Measurements from ENCODE around the gene FRMD5. TPM values are rescaled to one million over a fixed set of nuclear protein-coding genes. Genes with fewer than 3 reads are reported as not detected.

The FRMD5 gene
- polyA plus RNA-seq, 4 donors = 0.49 to 1.1 (median 0.81) TPM; not detected in 1

- H3K36me3 ChIP-seq (ENCODE audit: control insufficient read depth in 3 of 3, insufficient read depth in 2 of 3, low read depth in 1 of 3, low read length in 3 of 3) = no peaks in the 10 kb centered on the region
- H3K27me3 ChIP-seq (ENCODE audit: control insufficient read depth in 3 of 3, insufficient read depth in 3 of 3, low read length in 3 of 3) = peaks cover 0 to 2% (median 0%) of the 10 kb centered on the region in 3 donors
- no peak for DNase-seq
- WGBS, 3 donors = 84 to 98% (median 88%) methylated on average over 1 of the region's 1 CpG
- no peak overlapping the region for H3K27ac ChIP-seq (ENCODE audit: low read depth in 1 of 3, low read length in 2 of 3)
- H3K9me3 ChIP-seq (ENCODE audit: control insufficient read depth in 2 of 2, insufficient read depth in 1 of 2, low read depth in 1 of 2, low read length in 1 of 2) = no peaks in the 10 kb centered on the region
- no peak overlapping the region for H3K4me3 ChIP-seq (ENCODE audit: low read depth in 1 of 3, low read length in 3 of 3)
- no peak for FAIRE-seq
- H3K4me1 ChIP-seq (ENCODE audit: control insufficient read depth in 3 of 3, insufficient read depth in 2 of 3, low read depth in 1 of 3, low read length in 2 of 3) = no peaks in the 10 kb centered on the region
Observed at GRCh38 chr15:43948691-43949325, 246.3 kb downstream of the FRMD5 start.

DNA sequence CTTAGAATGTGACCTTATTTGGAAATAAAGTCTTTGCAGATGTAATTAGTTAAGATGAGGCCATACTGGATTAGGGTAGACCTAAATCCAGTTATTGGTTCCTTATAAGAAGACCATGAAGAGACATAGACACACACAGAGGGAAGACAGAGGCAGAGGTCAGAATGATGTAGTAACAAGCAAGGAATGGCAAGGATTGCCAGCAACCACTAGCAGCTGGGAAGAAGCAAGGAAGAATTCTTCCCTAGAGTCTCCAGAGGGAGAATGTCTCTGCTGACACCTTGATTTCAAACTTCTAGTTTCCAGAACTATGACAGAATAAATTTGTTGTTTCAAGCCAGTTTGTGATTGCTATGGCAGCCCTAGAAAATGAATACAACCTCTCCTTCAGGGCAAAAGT is 251.6 kb downstream of the FRMD5 start:
- H3K27me3 ChIP-seq (ENCODE audit: control insufficient read depth in 3 of 3, insufficient read depth in 3 of 3, low read length in 3 of 3) = no peaks in the 10 kb centered on the region
- H3K9me3 ChIP-seq (ENCODE audit: control insufficient read depth in 2 of 2, insufficient read depth in 1 of 2, low read depth in 1 of 2, low read length in 1 of 2) = no peaks in the 10 kb centered on the region
- no peak for FAIRE-seq
- H3K36me3 ChIP-seq (ENCODE audit: control insufficient read depth in 3 of 3, insufficient read depth in 2 of 3, low read depth in 1 of 3, low read length in 3 of 3) = no peaks in the 10 kb centered on the region
- H3K27ac ChIP-seq (ENCODE audit: low read depth in 1 of 3, low read length in 2 of 3) = no peak overlapping the region
- no peaks in the 10 kb centered on the region for H3K4me1 ChIP-seq (ENCODE audit: control insufficient read depth in 3 of 3, insufficient read depth in 2 of 3, low read depth in 1 of 3, low read length in 2 of 3)
- no peak for DNase-seq
- no peak overlapping the region for H3K4me3 ChIP-seq (ENCODE audit: low read depth in 1 of 3, low read length in 3 of 3)

- 84 to 96% (median 95%) methylated on average over 1 of the region's 1 CpG for WGBS, 3 donors
- no peak overlapping the region for H3K4me3 ChIP-seq (ENCODE audit: low read depth in 1 of 3, low read length in 3 of 3)
- no peak for DNase-seq
- H3K4me1 ChIP-seq (ENCODE audit: control insufficient read depth in 3 of 3, insufficient read depth in 2 of 3, low read depth in 1 of 3, low read length in 2 of 3) = no peaks in the 10 kb centered on the region
- FAIRE-seq = no peak
- H3K36me3 ChIP-seq (ENCODE audit: control insufficient read depth in 3 of 3, insufficient read depth in 2 of 3, low read depth in 1 of 3, low read length in 3 of 3) = no peaks in the 10 kb centered on the region
- no peaks in the 10 kb centered on the region for H3K9me3 ChIP-seq (ENCODE audit: control insufficient read depth in 2 of 2, insufficient read depth in 1 of 2, low read depth in 1 of 2, low read length in 1 of 2)
- no peaks in the 10 kb centered on the region for H3K27me3 ChIP-seq (ENCODE audit: control insufficient read depth in 3 of 3, insufficient read depth in 3 of 3, low read length in 3 of 3)
- H3K27ac ChIP-seq (ENCODE audit: low read depth in 1 of 3, low read length in 2 of 3) = no peak overlapping the region
Observed at GRCh38 chr15:43942194-43942593, 252.9 kb downstream of the FRMD5 start.

GRCh38 chr15:43941555-43941954 is 253.5 kb downstream of the FRMD5 start:
- DNase-seq (no peak), FAIRE-seq (no peak)
- H3K4me1 ChIP-seq (ENCODE audit: control insufficient read depth in 3 of 3, insufficient read depth in 2 of 3, low read depth in 1 of 3, low read length in 2 of 3) = no peaks in the 10 kb centered on the region
- no peaks in the 10 kb centered on the region for H3K27me3 ChIP-seq (ENCODE audit: control insufficient read depth in 3 of 3, insufficient read depth in 3 of 3, low read length in 3 of 3)
- no peak overlapping the region for H3K27ac ChIP-seq (ENCODE audit: low read depth in 1 of 3, low read length in 2 of 3)
- no peaks in the 10 kb centered on the region for H3K36me3 ChIP-seq (ENCODE audit: control insufficient read depth in 3 of 3, insufficient read depth in 2 of 3, low read depth in 1 of 3, low read length in 3 of 3)
- no peaks in the 10 kb centered on the region for H3K9me3 ChIP-seq (ENCODE audit: control insufficient read depth in 2 of 2, insufficient read depth in 1 of 2, low read depth in 1 of 2, low read length in 1 of 2)
- 56 to 67% (median 61%) methylated on average over 3 of the region's 3 CpGs for WGBS, 3 donors
- no peak overlapping the region for H3K4me3 ChIP-seq (ENCODE audit: low read depth in 1 of 3, low read length in 3 of 3)

DNA sequence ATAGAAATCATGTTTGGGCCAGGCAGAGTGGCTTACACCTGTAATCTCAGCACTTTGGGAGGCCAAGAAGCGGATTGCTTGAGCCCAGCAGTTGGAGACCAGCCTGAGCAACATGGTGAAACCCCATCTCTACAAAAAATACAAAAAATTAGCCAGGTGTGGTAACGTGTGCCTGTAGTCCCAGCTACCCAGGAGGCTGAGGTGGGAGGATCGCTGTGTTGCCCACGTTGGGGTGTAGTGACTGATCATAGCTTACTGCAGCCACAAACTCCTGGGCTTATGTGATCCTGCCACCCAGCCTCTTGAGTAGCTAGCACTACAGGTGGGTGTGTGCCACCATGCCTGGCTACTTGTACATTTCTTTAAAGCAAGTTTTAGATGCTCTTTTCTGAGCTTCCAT is 254.0 kb downstream of the FRMD5 start:
- FAIRE-seq = no peak

DNA sequence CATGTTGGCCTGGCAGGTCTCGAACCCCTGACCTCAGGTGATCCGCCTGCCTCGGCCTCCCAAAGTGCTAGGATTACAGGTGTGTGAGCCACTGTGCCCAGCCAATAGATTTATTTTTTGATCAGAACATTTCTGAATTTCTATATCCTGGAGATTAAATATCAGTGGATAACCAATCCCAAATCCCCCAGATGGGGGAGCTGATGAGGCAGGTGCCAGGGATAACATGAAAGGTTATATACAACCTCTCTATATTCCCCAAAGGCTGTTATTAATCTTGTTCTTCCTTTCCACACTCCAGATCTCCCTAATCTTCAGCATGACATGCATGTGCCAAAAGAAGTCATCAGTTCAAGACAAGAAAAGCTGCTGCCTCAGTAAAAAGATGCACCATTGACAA is 256.0 kb downstream of the FRMD5 start:
- 74 to 85% (median 79%) methylated on average over 3 of the region's 3 CpGs for WGBS, 3 donors
- no peak for FAIRE-seq

More for the DNA sequence above, 254.0 kb downstream of the FRMD5 start:
- WGBS, 3 donors = 70 to 93% (median 72%) methylated on average over 4 of the region's 4 CpGs
- Histone ChIP-seq H3K36me3 (ENCODE audit: control insufficient read depth in 3 of 3, insufficient read depth in 2 of 3, low read depth in 1 of 3, low read length in 3 of 3) (no peaks in the 10 kb centered on the region), H3K27ac (ENCODE audit: low read depth in 1 of 3, low read length in 2 of 3) (no peak overlapping the region), H3K27me3 (ENCODE audit: control insufficient read depth in 3 of 3, insufficient read depth in 3 of 3, low read length in 3 of 3) (no peaks in the 10 kb centered on the region), H3K9me3 (ENCODE audit: control insufficient read depth in 2 of 2, insufficient read depth in 1 of 2, low read depth in 1 of 2, low read length in 1 of 2) (no peaks in the 10 kb centered on the region), H3K4me1 (ENCODE audit: control insufficient read depth in 3 of 3, insufficient read depth in 2 of 3, low read depth in 1 of 3, low read length in 2 of 3) (no peaks in the 10 kb centered on the region), H3K4me3 (ENCODE audit: low read depth in 1 of 3, low read length in 3 of 3) (no peak overlapping the region)
- DNase-seq = no peak

DNA sequence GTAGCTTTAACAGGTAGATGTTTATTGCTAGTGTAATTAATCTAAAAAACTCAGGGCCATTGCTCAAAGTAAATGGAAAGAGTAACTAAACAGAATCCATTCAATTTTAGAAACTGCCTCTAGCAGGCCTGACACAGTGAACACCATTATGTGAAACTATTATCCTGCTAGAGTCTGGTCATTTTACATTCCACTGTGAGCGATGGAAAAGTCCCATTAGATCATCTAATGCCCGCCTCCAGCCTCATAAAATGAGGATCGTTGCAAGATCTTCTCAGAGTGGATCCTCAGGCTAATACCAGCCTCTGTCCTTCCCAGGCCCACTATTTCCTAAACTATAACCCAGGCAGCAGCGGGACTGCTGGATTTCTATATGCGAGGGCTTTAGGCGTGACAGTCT is 260.6 kb downstream of the FRMD5 start:
- no peaks in the 10 kb centered on the region for H3K9me3 ChIP-seq (ENCODE audit: control insufficient read depth in 2 of 2, insufficient read depth in 1 of 2, low read depth in 1 of 2, low read length in 1 of 2)
- no peaks in the 10 kb centered on the region for H3K36me3 ChIP-seq (ENCODE audit: control insufficient read depth in 3 of 3, insufficient read depth in 2 of 3, low read depth in 1 of 3, low read length in 3 of 3)
- WGBS, 3 donors = 89 to 93% (median 92%) methylated on average over 6 of the region's 6 CpGs
- H3K4me3 ChIP-seq (ENCODE audit: low read depth in 1 of 3, low read length in 3 of 3) = no peak overlapping the region
- FAIRE-seq (no peak), DNase-seq (no peak)
- H3K27me3 ChIP-seq (ENCODE audit: control insufficient read depth in 3 of 3, insufficient read depth in 3 of 3, low read length in 3 of 3) = no peaks in the 10 kb centered on the region
- no peaks in the 10 kb centered on the region for H3K4me1 ChIP-seq (ENCODE audit: control insufficient read depth in 3 of 3, insufficient read depth in 2 of 3, low read depth in 1 of 3, low read length in 2 of 3)
- no peak overlapping the region for H3K27ac ChIP-seq (ENCODE audit: low read depth in 1 of 3, low read length in 2 of 3)

More for the DNA sequence above, 256.0 kb downstream of the FRMD5 start:
- H3K4me1 ChIP-seq (ENCODE audit: control insufficient read depth in 3 of 3, insufficient read depth in 2 of 3, low read depth in 1 of 3, low read length in 2 of 3) = no peaks in the 10 kb centered on the region
- no peak overlapping the region for H3K4me3 ChIP-seq (ENCODE audit: low read depth in 1 of 3, low read length in 3 of 3)
- no peaks in the 10 kb centered on the region for H3K9me3 ChIP-seq (ENCODE audit: control insufficient read depth in 2 of 2, insufficient read depth in 1 of 2, low read depth in 1 of 2, low read length in 1 of 2)
- H3K36me3 ChIP-seq (ENCODE audit: control insufficient read depth in 3 of 3, insufficient read depth in 2 of 3, low read depth in 1 of 3, low read length in 3 of 3) = no peaks in the 10 kb centered on the region
- no peak overlapping the region for H3K27ac ChIP-seq (ENCODE audit: low read depth in 1 of 3, low read length in 2 of 3)
- peak in 1 of 2 donors; percentile 25 for DNase-seq
- no peaks in the 10 kb centered on the region for H3K27me3 ChIP-seq (ENCODE audit: control insufficient read depth in 3 of 3, insufficient read depth in 3 of 3, low read length in 3 of 3)

DNA sequence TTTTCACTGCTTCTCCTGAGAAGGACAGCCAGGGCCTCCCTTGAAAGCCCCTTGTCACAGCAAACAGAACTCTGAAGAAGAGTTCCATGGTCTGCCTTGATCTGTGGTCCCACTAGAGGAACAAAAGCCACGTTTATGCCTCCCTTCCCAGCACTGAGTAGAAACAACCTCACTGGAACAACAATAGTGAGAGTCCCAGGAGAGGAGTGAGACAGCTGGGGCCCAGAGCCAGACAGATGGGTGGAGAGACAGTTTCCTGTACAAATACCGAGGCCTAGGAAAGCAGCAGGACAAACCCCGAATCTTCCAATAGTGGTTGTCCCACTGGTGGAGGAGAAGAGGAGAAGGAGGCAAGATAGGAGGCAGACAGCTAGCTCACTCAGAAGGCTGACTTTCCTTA is 262.2 kb downstream of the FRMD5 start:
- DNase-seq (no peak), FAIRE-seq (no peak)
- Histone ChIP-seq H3K4me1 (ENCODE audit: control insufficient read depth in 3 of 3, insufficient read depth in 2 of 3, low read depth in 1 of 3, low read length in 2 of 3) (no peaks in the 10 kb centered on the region), H3K27ac (ENCODE audit: low read depth in 1 of 3, low read length in 2 of 3) (no peak overlapping the region), H3K36me3 (ENCODE audit: control insufficient read depth in 3 of 3, insufficient read depth in 2 of 3, low read depth in 1 of 3, low read length in 3 of 3) (no peaks in the 10 kb centered on the region), H3K27me3 (ENCODE audit: control insufficient read depth in 3 of 3, insufficient read depth in 3 of 3, low read length in 3 of 3) (no peaks in the 10 kb centered on the region), H3K4me3 (ENCODE audit: low read depth in 1 of 3, low read length in 3 of 3) (no peak overlapping the region), H3K9me3 (ENCODE audit: control insufficient read depth in 2 of 2, insufficient read depth in 1 of 2, low read depth in 1 of 2, low read length in 1 of 2) (no peaks in the 10 kb centered on the region)
- WGBS, 3 donors = 49 to 87% (median 77%) methylated on average over 3 of the region's 3 CpGs

GRCh38 chr15:43931790-43932435 is 263.2 kb downstream of the FRMD5 start:
- Histone ChIP-seq H3K27ac (ENCODE audit: low read depth in 1 of 3, low read length in 2 of 3) (no peak overlapping the region), H3K9me3 (ENCODE audit: control insufficient read depth in 2 of 2, insufficient read depth in 1 of 2, low read depth in 1 of 2, low read length in 1 of 2) (no peaks in the 10 kb centered on the region), H3K4me1 (ENCODE audit: control insufficient read depth in 3 of 3, insufficient read depth in 2 of 3, low read depth in 1 of 3, low read length in 2 of 3) (no peaks in the 10 kb centered on the region), H3K4me3 (ENCODE audit: low read depth in 1 of 3, low read length in 3 of 3) (no peak overlapping the region), H3K36me3 (ENCODE audit: control insufficient read depth in 3 of 3, insufficient read depth in 2 of 3, low read depth in 1 of 3, low read length in 3 of 3) (no peaks in the 10 kb centered on the region), H3K27me3 (ENCODE audit: control insufficient read depth in 3 of 3, insufficient read depth in 3 of 3, low read length in 3 of 3) (no peaks in the 10 kb centered on the region)
- DNase-seq = no peak
- FAIRE-seq = no peak
- 65 to 83% (median 65%) methylated on average over 3 of the region's 3 CpGs for WGBS, 3 donors

Measured in small intestine (tissue), 7 donors.